Activated T-helper 1 cell treated with Interleukin-2 at 50 U/mL for 16 hours (primary cell): ENCODE data around the gene CCDC158.
"Not testable (repeated sequence)": the region's sequence is repeated elsewhere in the genome, so short reads cannot be mapped to it uniquely, and the experiment has no call there.

ENCODE experiments used
- DNase-seq: peaks from one replicate; pipeline ENCODE4 v3.0.0-alpha.2; 2020; ENCODE audit warnings: low read depth

CCDC158 gene

DNA sequence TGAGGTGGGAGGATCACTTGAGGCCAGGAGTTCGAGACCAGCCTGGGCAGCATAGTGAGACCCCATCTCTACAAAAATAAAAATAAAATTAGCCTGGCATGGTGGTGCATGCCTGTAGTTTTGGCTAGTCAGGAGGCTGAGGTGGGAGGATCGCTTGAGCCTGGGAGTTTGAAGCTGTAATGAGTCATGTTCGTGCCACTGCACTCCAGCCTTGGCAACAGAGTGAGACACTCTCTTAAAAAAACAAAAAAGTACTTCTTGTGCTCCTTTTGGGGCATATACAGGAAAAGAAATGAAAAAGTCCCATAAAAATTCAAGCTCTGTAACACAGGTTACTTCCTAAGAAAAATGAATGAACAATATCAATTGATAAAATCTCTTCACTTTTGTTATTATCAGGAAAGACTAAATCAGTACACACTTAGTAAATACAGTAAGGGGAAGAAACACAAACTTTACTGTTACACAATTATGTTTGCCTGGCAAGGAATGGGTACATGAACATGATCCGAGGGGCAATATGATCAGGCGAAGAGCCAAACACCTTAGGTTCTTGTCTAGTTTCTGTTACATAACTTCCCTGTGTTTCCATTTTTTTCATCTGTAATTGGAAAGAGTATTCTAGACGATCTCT is 46.9 kb downstream of the CCDC158 start:
- DNase-seq: no peak

- no peak for DNase-seq
These were observed 54.2 kb downstream of the CCDC158 start for GRCh38 chr4:76366737-76367136.

GRCh38 chr4:76365636-76366035 is 55.3 kb downstream of the CCDC158 start:
- DNase-seq: no peak

- DNase-seq: no peak
These were observed 56.2 kb downstream of the CCDC158 start for GRCh38 chr4:76364763-76365162.

- DNase-seq: no peak
These were observed 57.2 kb downstream of the CCDC158 start for GRCh38 chr4:76363556-76364290.

GRCh38 chr4:76361689-76362412 is 59.1 kb downstream of the CCDC158 start:
- DNase-seq: no peak

DNA sequence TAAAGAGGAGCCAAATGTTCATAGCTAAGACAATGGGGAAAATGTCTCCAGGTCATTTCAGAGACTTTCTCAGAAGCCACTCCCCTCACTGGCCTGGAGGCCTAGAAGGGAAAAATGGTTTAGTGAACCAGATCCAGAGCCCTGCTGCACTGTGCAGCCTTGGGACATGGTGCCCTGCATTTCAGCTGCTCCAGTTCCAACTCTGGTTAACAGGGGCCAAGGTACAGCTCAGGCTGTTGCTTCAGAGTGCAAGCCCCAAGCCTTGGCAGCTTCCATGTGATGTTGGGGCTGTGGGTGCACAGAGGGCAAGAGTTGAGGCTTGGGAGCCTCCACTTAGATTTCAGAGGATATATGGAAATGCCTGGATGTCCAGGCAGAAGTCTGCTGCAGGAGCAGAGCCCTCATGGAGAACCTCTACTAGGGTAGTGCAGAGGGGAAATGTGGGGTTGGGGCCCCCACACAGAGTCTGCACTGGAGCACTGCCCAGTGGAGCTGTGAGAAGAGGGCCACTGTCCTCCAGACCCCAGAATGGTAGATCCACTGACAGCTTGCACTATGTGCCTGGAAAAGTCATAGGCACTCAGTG is 61.0 kb downstream of the CCDC158 start:
- not testable (repeated sequence) for DNase-seq

DNA sequence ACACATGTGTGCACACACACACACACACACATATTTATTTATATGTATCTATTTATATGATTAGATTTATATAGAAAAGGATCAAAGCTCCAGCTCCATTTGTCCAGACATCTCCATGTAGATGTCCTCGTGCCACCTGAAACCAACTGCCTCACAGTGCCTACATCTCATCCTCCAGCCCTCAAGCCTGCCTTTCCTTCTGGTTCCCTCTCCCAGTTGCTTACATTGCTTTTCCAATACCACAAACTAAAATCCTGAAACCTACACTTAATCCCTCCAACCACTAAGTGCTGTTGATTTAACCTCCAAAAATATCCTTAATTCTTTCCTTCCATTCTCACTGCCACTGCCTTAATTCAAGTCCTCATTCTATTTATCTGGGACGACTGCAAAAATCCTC is 63.0 kb downstream of the CCDC158 start:
- no peak for DNase-seq

DNA sequence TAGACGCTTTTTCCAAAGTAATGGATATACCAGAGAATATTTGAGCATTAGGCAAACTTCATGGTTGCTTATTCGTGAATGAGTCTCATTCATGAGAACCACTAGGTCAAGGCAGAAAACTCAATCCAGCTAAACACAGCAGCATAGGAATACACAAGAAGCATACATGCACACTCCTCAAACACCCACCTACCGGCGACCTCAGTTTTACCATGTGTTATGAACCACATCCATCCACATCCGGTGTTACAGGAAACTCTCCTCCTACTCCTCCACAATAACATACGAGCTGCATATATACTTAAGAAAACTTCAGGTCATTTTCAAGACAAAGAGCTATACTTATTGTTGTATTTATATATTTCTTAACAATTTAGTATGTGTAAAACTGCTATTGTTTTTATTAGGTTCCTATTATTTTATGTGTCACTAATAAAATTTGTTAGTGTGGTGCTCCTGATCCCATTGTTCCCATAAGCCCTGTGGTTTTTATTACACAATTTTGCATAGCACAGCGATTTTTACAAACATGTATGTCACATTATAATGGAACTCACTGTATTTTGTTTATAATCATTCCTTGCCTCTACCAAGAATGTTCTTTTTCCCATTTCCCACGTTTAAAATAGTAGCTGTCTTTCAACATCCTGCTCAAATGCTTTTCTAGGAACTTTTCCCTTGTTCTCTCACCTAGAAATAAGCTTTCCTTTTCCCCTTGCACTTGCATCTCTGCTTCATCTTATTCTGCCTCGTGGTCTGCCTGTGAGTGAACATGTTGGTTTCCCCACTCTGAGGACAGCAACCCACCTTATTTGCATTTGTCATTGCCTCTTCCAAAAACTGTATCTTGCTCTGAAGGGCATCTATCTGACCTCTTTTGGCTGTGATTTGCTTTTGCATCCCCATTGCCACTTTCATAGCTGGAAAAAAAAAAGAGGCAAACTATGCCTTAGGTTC is 66.1 kb downstream of the CCDC158 start:
- DNase-seq: no peak

DNA sequence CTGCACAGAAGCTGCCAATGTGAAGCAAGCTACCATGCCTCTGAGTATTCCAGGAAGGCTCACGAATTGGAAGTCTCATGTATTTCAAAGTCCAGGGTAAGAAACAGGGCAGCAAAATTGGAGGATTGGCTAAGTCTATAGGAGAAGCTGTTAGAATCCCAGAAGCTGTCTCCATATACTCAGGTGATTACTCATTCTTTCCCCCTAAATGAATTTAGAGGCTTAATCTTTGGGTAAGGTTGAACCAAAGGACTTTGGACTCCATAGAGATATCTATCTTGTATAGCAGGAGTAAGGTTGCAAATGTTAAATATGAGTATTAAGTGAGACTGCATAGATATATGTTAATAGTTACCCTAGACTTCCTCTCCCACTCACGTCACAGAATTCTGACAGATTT is 78.1 kb downstream of the CCDC158 start:
- no peak for DNase-seq

GRCh38 chr4:76342191-76342590 is 78.8 kb downstream of the CCDC158 start:
- no peak for DNase-seq

- no peak for DNase-seq
These were observed 79.9 kb downstream of the CCDC158 start for GRCh38 chr4:76341063-76341462.

GRCh38 chr4:76339364-76339763 is 81.6 kb downstream of the CCDC158 start:
- no peak for DNase-seq

DNA sequence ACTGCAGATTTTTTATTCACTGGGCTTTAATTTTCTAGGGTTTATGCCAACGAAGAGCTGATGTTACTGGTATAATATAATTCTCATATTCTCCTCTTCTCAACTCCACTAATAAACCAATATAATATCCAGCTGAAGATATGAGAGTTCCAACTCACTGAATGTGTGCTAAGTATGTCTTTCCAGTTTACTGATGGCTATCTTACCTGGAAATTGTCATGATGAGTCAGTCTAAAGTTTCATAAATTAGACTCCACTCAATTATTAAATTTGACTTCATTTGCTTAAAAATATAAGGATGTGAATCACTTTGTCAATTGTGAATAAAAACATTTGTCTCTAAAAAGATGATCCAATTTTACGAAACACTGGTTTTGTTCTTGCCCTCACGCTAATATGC is 86.1 kb downstream of the CCDC158 start:
- no peak for DNase-seq

- DNase-seq: no peak
These were observed 94.4 kb downstream of the CCDC158 start for GRCh38 chr4:76326515-76326914.

DNA sequence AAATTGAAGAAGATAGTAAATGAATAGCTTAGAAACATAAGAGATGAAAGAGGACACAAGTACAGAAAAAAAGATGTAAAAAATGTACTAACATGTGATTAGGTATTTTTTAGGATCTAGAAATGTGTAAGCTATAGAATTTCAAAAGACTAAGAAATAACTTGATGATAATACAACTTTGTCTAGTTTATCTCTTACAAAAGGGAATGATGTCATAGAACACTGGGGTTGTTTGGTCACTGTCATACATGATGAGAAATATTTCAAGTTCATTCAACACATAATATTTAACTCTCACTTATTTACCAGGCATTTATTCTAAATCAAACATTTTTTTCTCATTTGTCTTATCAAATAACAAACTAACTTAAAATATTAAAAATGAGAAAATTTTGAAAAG is 95.9 kb downstream of the CCDC158 start:
- DNase-seq: no peak

DNA sequence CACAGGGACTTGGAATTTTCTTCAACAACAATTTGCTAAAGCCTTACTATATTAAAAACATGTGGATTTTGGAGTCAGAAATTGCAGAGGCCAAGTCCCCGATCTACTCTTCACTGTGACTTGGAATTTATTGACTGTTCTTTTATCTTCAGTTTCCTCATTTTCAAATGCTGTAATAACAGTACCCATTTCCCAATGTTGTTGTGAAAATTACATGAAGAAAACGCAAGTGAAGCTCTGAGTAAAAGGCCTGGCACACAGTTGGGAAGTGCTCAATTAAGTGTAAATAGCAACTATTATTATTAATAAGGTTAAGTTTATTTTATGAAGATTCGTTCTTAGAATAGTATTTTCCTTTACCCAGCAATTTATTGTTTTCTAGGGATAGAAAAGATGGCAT is 98.7 kb downstream of the CCDC158 start:
- no peak for DNase-seq

GRCh38 chr4:76316131-76316530 is 104.8 kb downstream of the CCDC158 start:
- no peak for DNase-seq

DNA sequence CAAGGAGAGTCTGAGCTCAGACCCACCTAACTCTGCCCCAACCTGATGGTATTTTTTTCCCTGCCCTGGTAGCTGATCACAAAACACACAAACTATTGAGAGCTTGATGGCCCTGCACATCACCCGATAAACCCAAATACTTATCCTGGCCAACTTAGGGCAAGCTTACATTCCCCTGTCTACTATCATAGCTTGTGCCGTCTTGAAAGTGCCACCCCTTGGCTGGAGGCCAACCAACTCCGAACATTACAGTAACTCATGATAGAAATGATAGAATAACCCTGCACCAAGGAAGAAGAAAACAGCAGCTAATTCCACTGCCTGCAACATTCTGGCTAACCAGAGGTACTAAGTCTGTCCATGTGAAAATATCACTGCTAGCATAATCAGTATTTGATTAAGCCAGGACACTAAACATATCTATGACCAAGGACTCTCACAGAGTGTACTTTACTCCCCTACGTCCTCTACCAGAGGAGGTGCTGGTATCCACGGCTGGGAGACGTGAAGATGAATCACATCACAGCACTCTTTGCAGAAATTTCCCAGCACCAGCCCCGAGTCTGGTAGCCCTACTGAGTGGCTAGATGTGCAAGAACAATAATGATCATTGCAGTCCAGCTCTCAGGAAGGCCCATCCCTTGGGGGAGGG is 105.5 kb downstream of the CCDC158 start:
- DNase-seq: no peak

GRCh38 chr4:76313547-76313946 is 107.4 kb downstream of the CCDC158 start:
- DNase-seq: no peak

DNA sequence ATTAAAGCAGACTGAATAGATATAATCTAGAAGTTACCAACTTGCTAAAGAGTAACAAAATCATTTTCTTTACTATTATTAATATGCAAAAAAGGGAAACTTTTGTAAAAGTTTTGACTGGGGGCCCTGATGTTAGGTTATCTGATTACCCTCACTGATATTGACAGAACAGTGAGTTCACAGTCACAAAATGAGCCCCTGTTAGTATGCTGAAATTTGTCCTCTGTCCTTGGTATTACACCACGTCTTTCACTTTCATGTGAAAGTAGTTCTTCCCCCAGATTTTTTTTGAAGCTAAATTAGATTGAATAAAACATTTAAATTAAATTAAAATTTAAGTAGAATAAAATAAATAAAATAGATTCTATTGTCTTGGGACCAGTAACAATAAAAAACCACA is 108.5 kb downstream of the CCDC158 start:
- DNase-seq: no peak
